Thyroid gland (tissue), 4 donors: ENCODE data around the gene PRRC1.
"Not testable (repeated sequence)": the region's sequence is repeated elsewhere in the genome, so short reads cannot be mapped to it uniquely, and the experiment has no call there.

Experiments used
- CTCF ChIP-seq, 6 experiments: fragments of 200-600 bp in 3 of 6; fragments of 450-650 bp in 3 of 6; sonication (generic) in 3 of 6; IDR thresholded peaks; one replicate each; pipeline ENCODE4 v1.5.1; 2016 to 2019; ENCODE audit warnings: antibody characterized with exemption in 6 of 6, mild to moderate bottlenecking in 2 of 6, inconsistent platforms in 1 of 6, moderate library complexity in 1 of 6
- POLR2A ChIP-seq, 2 donors: fragments of 450-650 bp; IDR thresholded peaks; one replicate each; pipeline ENCODE4 v1.6.1; 2017; ENCODE audit warnings: antibody characterized with exemption in 2 of 2, mild to moderate bottlenecking in 2 of 2, moderate library complexity in 1 of 2

- TF ChIP-seq CTCF, POLR2A (IDR thresholded peaks at IDR 0.05): not testable (repeated sequence)
These were observed 27.8 kb downstream of the PRRC1 start for GRCh38 chr5:127545249-127545648.
